Heart left ventricle (tissue), 16 donors: ENCODE data around the gene YIPF4. TPM values are rescaled to one million over a fixed set of nuclear protein-coding genes. Genes with fewer than 3 reads are reported as not detected.

ENCODE experiments used
- ATAC-seq, 4 donors: fragments of 200-7000 bp; cut with Tn5 transposase; one replicate each; pipeline ENCODE4 v1.9.1; 2020 to 2022; ENCODE audit warnings: moderate library complexity in 4 of 4, mild to moderate bottlenecking in 3 of 4, moderate number of reproducible peaks in 1 of 4
- DNase-seq, 5 donors: peaks; one replicate each; pipeline ENCODE4 v3.0.0-alpha.2; 2020
- H3K27ac ChIP-seq, 12 donors: fragments of 200-600 bp; sonication (generic) in 4 of 12; one replicate each; pipeline versions ENCODE4 v1.5.0 to v1.8.0; 2016 to 2022; ENCODE audit warnings: mild to moderate bottlenecking in 2 of 12
- H3K27me3 ChIP-seq, 9 donors: fragments of 200-600 bp; sonication (generic) in 2 of 9; one replicate each; pipeline versions ENCODE4 v1.5.1 to v1.8.0; 2016 to 2022; ENCODE audit warnings: mild to moderate bottlenecking in 3 of 9
- H3K36me3 ChIP-seq, 9 donors: fragments of 200-600 bp; sonication (generic) in 2 of 9; one replicate each; pipeline versions ENCODE4 v1.5.0 to v1.8.0; 2018 to 2022; ENCODE audit warnings: mild to moderate bottlenecking in 2 of 9
- H3K4me1 ChIP-seq, 12 donors: fragments of 200-600 bp; sonication (generic) in 4 of 12; one replicate each; pipeline versions ENCODE4 v1.5.0 to v1.8.0; 2016 to 2022; ENCODE audit warnings: mild to moderate bottlenecking in 3 of 12
- H3K4me3 ChIP-seq, 12 donors: fragments of 200-600 bp; sonication (generic) in 4 of 12; one replicate each; pipeline versions ENCODE4 v1.5.0 to v1.8.0; 2017 to 2022; ENCODE audit warnings: mild to moderate bottlenecking in 9 of 12, moderate library complexity in 4 of 12
- H3K9me3 ChIP-seq, 12 donors: fragments of 200-600 bp; sonication (generic) in 4 of 12; one replicate each; pipeline versions ENCODE4 v1.5.0 to v1.8.0; 2016 to 2022; ENCODE audit warnings: mild to moderate bottlenecking in 1 of 12
- CTCF ChIP-seq, 12 donors: fragments of 200-600 bp; sonication (generic) in 4 of 12; IDR thresholded peaks; one replicate each; pipeline versions ENCODE4 v1.5.0 to v1.8.0; 2018 to 2022; ENCODE audit warnings: antibody characterized with exemption in 12 of 12, mild to moderate bottlenecking in 5 of 12
- POLR2A ChIP-seq, 2 donors: fragments of 450-650 bp; IDR thresholded peaks; one replicate each; pipeline ENCODE4 v1.6.1; 2017; ENCODE audit warnings: antibody characterized with exemption in 2 of 2, mild to moderate bottlenecking in 2 of 2, moderate library complexity in 2 of 2
- WGBS, 4 donors: extraction: QIAGEN DNeasy Blood & Tissue Kit in 2 of 4; methylation state at CpG; one replicate each; pipeline versions ENCODE4 v1.1.5 to v1.1.7; 2013 to 2018; 5-methylcytosine and 5-hydroxymethylcytosine counted together
- intact Hi-C, 10 donors: fragments of 100-400 bp; cut with DNase I; formaldehyde crosslinking; loops; one replicate each; pipeline versions ENCODE4 v1.11.1 to v1.14.2; 2022
- polyA plus RNA-seq, 2 donors: library from polyadenylated mRNA; stranded (reverse); fragments of 200-250 nt; gene quantifications; one replicate each; pipeline ENCODE4 v1.2.3, GENCODE V29; 2013
- total RNA-seq, 9 donors: library from RNA; depleted of rRNA in 2 of 9; stranded (reverse); fragments of >200 nt in 2 of 9; fragmentation: NEBNext Ultra II Directional in 3 of 9; extraction: Animal tissue kit (Norgen Biotek cat#: 25700) in 3 of 9; gene quantifications; one replicate each; pipeline versions ENCODE4 v1.1.0 to v1.2.4, GENCODE V29; 2016 to 2023
- donor health status: ischemic (EF 13 %, LVEDD 7.1; RV severe dilation, severe dysfunction).
- donor health status: healthy with polysubstance abuse.
- donor health status: DM: no; HTN: yes; CAD: no.
- donor health status: DM: no; HTN: no; CAD: no.
- donor health status: ischemic (EF 25% LVEDD 6.9; RV normal size, moderate dysfunction).
- donor health status: ischemic (EF 25% LVEDD 5.7; RV mildly dilated, moderate dysfunction).
- donor health status: healthy.
- donor health status: DM: yes; HTN: yes; CAD: no.
- donor health status: ischemic (EF 35%, LVEDD 5.7; RV mildly dilated, moderate dysfunction).
- donor health status: nonischemic (EF 11% LVEDD 7.7; RV severe dilation, severe dysfunction).
- donor health status: DM: yes; HTN: yes; CAD: no.
- donor health status: PGD.
- donor health status: ischemic (EF 29% LVEDD 5.4; RV normal size, mild dysfunction).
- donor health status: nonischemic (EF 23%, LVEDD 6.1; RV moderate dilation, normal function).

The YIPF4 gene
- total and polyA plus RNA-seq, 11 donors = 14.9 to 79.3 (median 60.3) TPM

GRCh38 chr2:32231959-32232358 is 45.7 kb upstream of the YIPF4 start:
- H3K9me3 ChIP-seq = peaks cover 0 to 2% (median 0%) of the 10 kb centered on the region in 12 donors
- H3K4me3 ChIP-seq = no peak overlapping the region
- WGBS, 4 donors = 93 to 98% (median 97%) methylated on average over 4 of the region's 4 CpGs
- no peaks in the 10 kb centered on the region for H3K27me3 ChIP-seq
- H3K36me3 ChIP-seq = peaks cover 0 to 31% (median 0%) of the 10 kb centered on the region in 9 donors
- TF ChIP-seq POLR2A (IDR thresholded peaks at IDR 0.05) (no peak), CTCF (IDR thresholded peaks at IDR 0.05) (no peak)
- no peak overlapping the region for H3K27ac ChIP-seq
- intact Hi-C loops = no loop called here
- ATAC-seq = no peak
- no peak for DNase-seq
- peaks cover 0 to 6% (median 0%) of the 10 kb centered on the region in 12 donors for H3K4me1 ChIP-seq

- Histone ChIP-seq H3K36me3 (peaks cover 0 to 48% (median 0%) of the 10 kb centered on the region in 9 donors), H3K4me1 (no peaks in the 10 kb centered on the region), H3K27me3 (no peaks in the 10 kb centered on the region), H3K4me3 (no peak overlapping the region), H3K9me3 (peaks cover 0 to 3% (median 0%) of the 10 kb centered on the region in 12 donors), H3K27ac (no peak overlapping the region)
- no peak for DNase-seq
- TF ChIP-seq POLR2A (IDR thresholded peaks at IDR 0.05) (no peak), CTCF (IDR thresholded peaks at IDR 0.05) (no peak)
- intact Hi-C loops = no loop called here
- 82 to 85% (median 83%) methylated on average over 5 of the region's 5 CpGs for WGBS, 4 donors
- ATAC-seq = no peak
These were observed 42.4 kb upstream of the YIPF4 start for GRCh38 chr2:32235315-32235714.

GRCh38 chr2:32237488-32237887 is 40.2 kb upstream of the YIPF4 start:
- Histone ChIP-seq H3K27ac (no peak overlapping the region), H3K36me3 (peaks cover 0 to 43% (median 0%) of the 10 kb centered on the region in 9 donors)

GRCh38 chr2:32237996-32238395 is 39.7 kb upstream of the YIPF4 start:
- ATAC-seq (no peak), DNase-seq (no peak)
- WGBS, 4 donors = 83 to 92% (median 88%) methylated on average over 2 of the region's 2 CpGs
- Histone ChIP-seq H3K4me3 (no peak overlapping the region), H3K9me3 (peaks cover 0 to 3% (median 0%) of the 10 kb centered on the region in 12 donors), H3K27me3 (no peaks in the 10 kb centered on the region), H3K4me1 (no peaks in the 10 kb centered on the region), H3K27ac (no peak overlapping the region), H3K36me3 (peaks cover 0 to 40% (median 0%) of the 10 kb centered on the region in 9 donors)
- TF ChIP-seq POLR2A (IDR thresholded peaks at IDR 0.05) = no peak
- no peak for TF ChIP-seq CTCF (IDR thresholded peaks at IDR 0.05)
- intact Hi-C loops = no loop called here

More at GRCh38 chr2:32237488-32237887, 40.2 kb upstream of the YIPF4 start:
- H3K27me3 ChIP-seq = no peaks in the 10 kb centered on the region
- WGBS, 4 donors = 85 to 95% (median 91%) methylated on average over 2 of the region's 2 CpGs
- DNase-seq = no peak
- TF ChIP-seq CTCF (IDR thresholded peaks at IDR 0.05) = no peak
- TF ChIP-seq POLR2A (IDR thresholded peaks at IDR 0.05) = no peak
- no peak for ATAC-seq
- peaks cover 0 to 3% (median 0%) of the 10 kb centered on the region in 12 donors for H3K9me3 ChIP-seq
- intact Hi-C loops = no loop called here
- no peak overlapping the region for H3K4me3 ChIP-seq
- H3K4me1 ChIP-seq = no peaks in the 10 kb centered on the region
